NT2/D1 (cell line): Measurements from ENCODE around the gene CABP1.

Source experiments
- DNase-seq: peaks from one replicate; pipeline ENCODE4 v3.0.0-alpha.2; 2011; ENCODE audit warnings: low read depth, low spot score
- H3K27me3 ChIP-seq: 2 replicates; pipeline ENCODE4 v1.6.0; 2011; ENCODE audit warnings: mild to moderate bottlenecking; ENCODE audit not compliant: insufficient read length, insufficient read depth
- H3K36me3 ChIP-seq: 2 replicates; pipeline ENCODE4 v1.6.1; 2011; ENCODE audit warnings: mild to moderate bottlenecking, low read length, mixed read lengths; ENCODE audit not compliant: insufficient read depth, insufficient read length
- H3K4me1 ChIP-seq: 2 replicates; pipeline ENCODE4 v1.5.1; 2011; ENCODE audit not compliant: insufficient read depth, insufficient read length
- H3K4me3 ChIP-seq: 2 replicates; pipeline ENCODE4 v1.5.1; 2011; ENCODE audit warnings: low read depth; ENCODE audit not compliant: insufficient read length
- H3K9ac ChIP-seq: 2 replicates; pipeline ENCODE4 v1.6.0; 2011; ENCODE audit warnings: low read depth; ENCODE audit not compliant: insufficient read length
- H3K9me3 ChIP-seq: 2 replicates; pipeline ENCODE4 v1.5.1; 2011; ENCODE audit warnings: mild to moderate bottlenecking, low read length; ENCODE audit not compliant: insufficient read depth
- SUZ12 ChIP-seq: IDR thresholded peaks from 2 replicates; pipeline ENCODE4 v1.6.1; 2011; ENCODE audit not compliant: insufficient read length, insufficient read depth; ENCODE audit errors: extremely low read depth
- YY1 ChIP-seq: IDR thresholded peaks from 2 replicates; pipeline ENCODE4 v1.6.1; 2011; ENCODE audit not compliant: insufficient read length, insufficient read depth
- ZNF274 ChIP-seq: IDR thresholded peaks from 2 replicates; pipeline ENCODE4 v1.6.1; 2011; ENCODE audit warnings: mild to moderate bottlenecking, low read depth, low read length

The CABP1 gene

DNA sequence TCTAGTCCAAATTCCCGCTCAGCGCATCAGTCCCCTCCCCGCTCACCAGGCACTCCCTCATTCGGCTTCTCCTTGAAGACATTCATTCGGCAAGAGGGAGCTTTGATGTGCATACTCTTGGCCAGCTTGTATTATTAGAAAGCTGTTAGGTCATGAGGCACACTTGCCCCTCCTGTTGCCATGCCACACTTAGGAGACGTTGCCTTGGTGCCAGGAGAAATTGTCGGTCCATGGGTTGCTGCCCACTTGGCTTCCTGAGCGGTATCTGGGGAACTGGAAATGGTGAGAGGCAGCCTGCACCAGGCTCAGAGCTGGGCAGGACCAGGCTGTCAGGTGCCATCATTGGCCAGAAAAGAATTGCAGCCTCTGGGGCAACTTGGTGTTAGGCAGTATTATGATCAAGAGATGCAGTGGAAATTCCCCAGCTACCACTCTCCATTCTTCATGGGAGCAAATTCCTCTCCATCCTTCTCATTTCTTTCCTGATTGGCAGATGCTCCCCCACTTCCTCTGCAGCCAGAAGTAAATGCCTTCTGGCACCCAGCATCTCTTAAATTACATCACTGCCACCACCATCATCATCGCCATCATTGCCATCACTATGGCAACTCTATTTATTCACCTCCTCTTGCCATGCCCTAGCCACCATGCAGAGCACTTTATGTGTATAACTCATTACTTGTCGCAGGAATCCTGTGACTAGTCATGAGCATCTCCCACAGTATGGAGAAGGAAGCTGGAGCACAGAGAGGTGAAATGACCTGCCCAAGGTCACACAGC, 12.4 kb downstream of the CABP1 start:
- Histone ChIP-seq H3K27me3 (no peaks in the 10 kb centered on the region), H3K4me3 (no peak overlapping the region), H3K4me1 (peaks cover 13% of the 10 kb centered on the region), H3K9ac (no peak overlapping the region), H3K36me3 (no peaks in the 10 kb centered on the region), H3K9me3 (no peaks in the 10 kb centered on the region)
- DNase-seq = no peak
- TF ChIP-seq YY1 (no peak), ZNF274 (no peak), SUZ12 (no peak)

DNA sequence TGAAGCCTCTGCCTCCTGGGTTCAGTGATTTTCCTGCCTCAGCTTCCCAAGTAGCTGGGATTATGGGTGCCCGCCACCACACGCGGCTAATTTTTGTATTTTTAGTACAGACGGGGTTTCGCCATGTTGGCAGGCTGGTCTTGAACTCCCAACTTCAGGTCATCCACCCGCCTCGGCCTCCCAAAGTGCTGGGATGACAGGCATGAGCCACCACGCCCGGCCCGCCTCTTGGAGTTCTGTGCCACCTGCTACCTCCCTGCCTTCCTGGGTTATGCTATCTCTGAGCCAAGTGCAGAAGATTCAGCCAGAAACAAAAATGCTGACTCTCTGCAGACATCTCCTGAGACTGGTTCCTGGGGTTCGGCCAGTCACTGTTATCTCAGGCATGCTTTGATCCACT, 13.2 kb downstream of the CABP1 start:
- Histone ChIP-seq H3K9ac (no peak overlapping the region), H3K4me1 (peaks cover 17% of the 10 kb centered on the region), H3K4me3 (no peak overlapping the region), H3K36me3 (no peaks in the 10 kb centered on the region), H3K27me3 (no peaks in the 10 kb centered on the region), H3K9me3 (no peaks in the 10 kb centered on the region)
- TF ChIP-seq SUZ12 (no peak), ZNF274 (no peak), YY1 (no peak)
- no peak for DNase-seq

DNA sequence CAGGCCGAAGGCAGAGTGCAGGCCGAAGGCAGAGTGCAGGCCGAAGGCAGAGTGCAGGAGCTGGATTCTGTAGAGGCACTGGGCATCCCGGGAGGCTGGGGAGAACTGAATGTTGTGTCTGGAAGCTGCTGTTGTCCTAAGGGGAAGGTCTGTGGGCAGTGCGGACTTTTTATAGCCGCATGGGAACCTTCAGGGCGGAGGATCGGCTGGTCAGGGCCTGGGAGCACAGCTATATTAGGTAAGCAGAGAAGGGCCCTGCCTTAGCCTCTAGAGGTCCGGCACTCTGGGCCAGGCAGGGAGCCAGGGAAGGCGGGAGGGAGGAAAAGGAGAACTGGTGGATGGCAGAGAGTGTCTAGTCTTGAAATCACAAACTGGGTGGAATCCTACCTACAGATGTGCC, 14.2 kb downstream of the CABP1 start:
- no peaks in the 10 kb centered on the region for H3K9me3 ChIP-seq
- no peaks in the 10 kb centered on the region for H3K36me3 ChIP-seq
- peaks cover 19% of the 10 kb centered on the region for H3K4me1 ChIP-seq
- DNase-seq = no peak
- peak overlapping the region; percentile 7 for H3K9ac ChIP-seq
- H3K27me3 ChIP-seq = no peaks in the 10 kb centered on the region
- no peak for TF ChIP-seq ZNF274
- TF ChIP-seq YY1 = no peak
- no peak for TF ChIP-seq SUZ12
- H3K4me3 ChIP-seq = no peak overlapping the region

DNA sequence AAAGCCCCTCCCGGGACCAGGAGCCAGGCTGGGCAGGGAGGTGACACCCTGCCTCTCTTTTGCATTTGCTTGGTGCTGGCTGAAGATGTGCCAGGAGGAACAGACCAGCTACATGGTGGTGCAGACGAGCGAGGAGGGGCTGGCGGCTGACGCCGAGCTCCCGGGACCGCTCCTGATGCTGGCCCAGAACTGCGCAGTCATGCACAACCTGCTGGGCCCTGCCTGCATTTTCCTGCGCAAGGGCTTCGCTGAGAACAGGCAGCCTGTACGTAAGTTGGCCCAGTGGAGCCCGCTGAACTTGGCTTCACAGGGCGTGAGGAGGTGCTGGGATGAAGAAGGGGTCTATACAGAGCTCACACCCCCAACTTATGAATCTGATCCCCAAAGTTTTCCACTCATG, 15.6 kb downstream of the CABP1 start:
- Histone ChIP-seq H3K9me3 (no peaks in the 10 kb centered on the region), H3K27me3 (no peaks in the 10 kb centered on the region), H3K4me1 (peaks cover 11% of the 10 kb centered on the region), H3K36me3 (no peaks in the 10 kb centered on the region), H3K4me3 (no peak overlapping the region), H3K9ac (no peak overlapping the region)
- TF ChIP-seq SUZ12 = no peak
- TF ChIP-seq ZNF274 = no peak
- TF ChIP-seq YY1 = no peak
- no peak for DNase-seq

DNA sequence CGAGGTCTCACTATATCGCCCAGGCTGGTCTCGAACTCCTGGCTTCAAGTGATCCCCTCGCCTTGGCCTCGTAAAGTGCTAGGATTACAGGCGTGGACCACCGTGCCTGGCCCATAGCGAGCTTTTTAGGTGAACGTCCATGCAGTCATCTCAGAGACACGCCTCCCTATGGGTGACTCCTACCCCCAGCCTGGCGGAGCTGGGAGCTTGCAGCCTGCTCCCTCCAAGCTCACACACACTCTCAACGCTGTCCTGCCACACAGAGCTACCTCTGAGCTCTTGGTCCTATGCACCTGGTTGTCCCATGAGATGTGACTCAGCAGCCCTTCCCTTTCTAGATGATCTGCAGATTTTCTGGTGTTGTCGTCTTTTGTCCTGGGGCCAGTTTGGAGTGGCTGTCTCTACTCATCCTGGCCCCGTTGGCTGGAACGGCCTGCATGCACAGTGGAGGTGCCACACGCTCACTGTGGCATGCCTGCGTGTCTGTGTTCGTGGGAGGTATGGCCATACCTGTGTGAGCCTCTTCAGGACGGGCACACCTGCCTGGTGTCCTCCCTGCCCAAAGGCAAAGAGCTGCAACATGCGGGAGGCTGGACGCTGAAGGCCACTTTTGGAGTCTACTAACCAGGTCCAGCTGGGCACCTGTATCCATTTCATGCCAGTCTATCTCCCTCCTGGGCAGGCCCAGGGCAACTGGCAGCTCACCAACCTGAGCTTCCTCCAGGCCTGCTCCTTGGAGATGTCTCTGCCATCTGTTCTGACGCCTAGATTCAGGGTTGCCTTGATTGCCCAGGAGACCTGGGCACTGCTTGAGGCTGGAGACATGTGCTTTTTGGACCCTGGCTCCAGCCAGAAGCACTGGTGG, 18.1 kb downstream of the CABP1 start:
- Histone ChIP-seq H3K9ac (no peak overlapping the region), H3K4me3 (no peak overlapping the region), H3K4me1 (peaks cover 8% of the 10 kb centered on the region), H3K27me3 (no peaks in the 10 kb centered on the region), H3K9me3 (no peaks in the 10 kb centered on the region), H3K36me3 (no peaks in the 10 kb centered on the region)
- no peak for DNase-seq
- no peak for TF ChIP-seq YY1
- no peak for TF ChIP-seq SUZ12
- no peak for TF ChIP-seq ZNF274

DNA sequence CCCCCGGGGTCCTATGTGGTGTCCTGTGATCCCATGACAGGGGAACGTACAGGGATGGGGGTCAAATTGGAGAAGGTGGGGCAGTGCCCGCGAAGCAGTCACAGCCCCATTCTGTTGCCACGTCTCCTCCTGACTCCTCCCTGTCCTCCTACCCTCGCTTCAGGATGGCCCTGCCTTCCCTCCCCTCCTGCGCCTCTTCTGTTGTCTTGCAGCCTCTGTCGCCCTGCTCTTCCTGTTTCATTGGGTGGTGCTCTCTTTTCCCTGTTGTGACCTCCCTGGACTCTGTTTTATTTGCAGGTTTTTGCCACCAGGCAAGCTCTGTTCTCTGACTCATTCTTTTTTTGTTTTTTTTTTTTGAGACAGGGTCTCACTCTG, 18.7 kb downstream of the CABP1 start:
- TF ChIP-seq SUZ12 (no peak), YY1 (no peak), ZNF274 (no peak)
- Histone ChIP-seq H3K9ac (no peak overlapping the region), H3K4me3 (no peak overlapping the region), H3K27me3 (no peaks in the 10 kb centered on the region), H3K4me1 (peaks cover 8% of the 10 kb centered on the region), H3K9me3 (no peaks in the 10 kb centered on the region), H3K36me3 (no peaks in the 10 kb centered on the region)
- DNase-seq = no peak

DNA sequence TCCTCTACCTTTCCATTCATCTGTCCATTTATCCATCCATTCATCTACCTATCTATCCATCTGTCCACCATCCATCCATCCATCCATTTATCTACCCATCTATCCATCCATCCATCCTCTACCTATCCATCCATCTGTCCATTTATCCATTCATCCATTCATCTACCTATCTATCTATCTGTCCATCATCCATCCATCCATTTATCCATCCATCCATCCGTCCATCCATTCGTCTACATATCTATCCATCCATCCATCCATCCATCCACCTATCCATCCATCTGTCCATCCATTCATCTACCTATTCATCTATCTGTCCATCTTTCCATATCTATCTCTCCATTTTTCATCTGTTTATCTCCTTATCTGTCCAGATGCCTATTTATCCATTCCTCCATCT, 21.0 kb downstream of the CABP1 start:
- Histone ChIP-seq H3K4me3 (no peak overlapping the region), H3K27me3 (no peaks in the 10 kb centered on the region), H3K9ac (no peak overlapping the region), H3K36me3 (no peaks in the 10 kb centered on the region), H3K4me1 (peaks cover 10% of the 10 kb centered on the region), H3K9me3 (no peaks in the 10 kb centered on the region)
- no peak for DNase-seq
- TF ChIP-seq SUZ12 (no peak), ZNF274 (no peak), YY1 (no peak)
